H7 (cell line): Measurements from ENCODE around the gene ADIPOQ. TPM values are rescaled to one million over a fixed set of nuclear protein-coding genes. Genes with fewer than 3 reads are reported as not detected.
"Not testable (repeated sequence)": the region's sequence is repeated elsewhere in the genome, so short reads cannot be mapped to it uniquely, and the experiment has no call there.

ENCODE experiments used
- DNase-seq: peaks from one replicate; pipeline ENCODE4 v3.0.0; 2012
- H3K27me3 ChIP-seq: 2 replicates; pipeline ENCODE4 v1.6.0; 2011; ENCODE audit warnings: mild to moderate bottlenecking, low read length; ENCODE audit not compliant: control insufficient read depth, insufficient read depth
- H3K36me3 ChIP-seq: replicated peaks from 2 replicates; pipeline ENCODE4 v1.5.1; 2011; ENCODE audit warnings: low read length; ENCODE audit not compliant: control insufficient read depth, insufficient read depth
- H3K4me3 ChIP-seq: 2 replicates; pipeline ENCODE4 v1.5.1; 2011; ENCODE audit warnings: low read depth, mild to moderate bottlenecking, control low read depth, low read length, moderate library complexity; ENCODE audit not compliant: insufficient read depth
- total RNA-seq: library from RNA; depleted of rRNA; stranded (reverse); fragments of >200 nt; shearing (Covaris generic); gene quantifications from 2 replicates; pipeline ENCODE4 v1.2.3, GENCODE V29; 2014; rRNA removed

The ADIPOQ gene
- total RNA-seq, result not detected in 2 replicates

DNA sequence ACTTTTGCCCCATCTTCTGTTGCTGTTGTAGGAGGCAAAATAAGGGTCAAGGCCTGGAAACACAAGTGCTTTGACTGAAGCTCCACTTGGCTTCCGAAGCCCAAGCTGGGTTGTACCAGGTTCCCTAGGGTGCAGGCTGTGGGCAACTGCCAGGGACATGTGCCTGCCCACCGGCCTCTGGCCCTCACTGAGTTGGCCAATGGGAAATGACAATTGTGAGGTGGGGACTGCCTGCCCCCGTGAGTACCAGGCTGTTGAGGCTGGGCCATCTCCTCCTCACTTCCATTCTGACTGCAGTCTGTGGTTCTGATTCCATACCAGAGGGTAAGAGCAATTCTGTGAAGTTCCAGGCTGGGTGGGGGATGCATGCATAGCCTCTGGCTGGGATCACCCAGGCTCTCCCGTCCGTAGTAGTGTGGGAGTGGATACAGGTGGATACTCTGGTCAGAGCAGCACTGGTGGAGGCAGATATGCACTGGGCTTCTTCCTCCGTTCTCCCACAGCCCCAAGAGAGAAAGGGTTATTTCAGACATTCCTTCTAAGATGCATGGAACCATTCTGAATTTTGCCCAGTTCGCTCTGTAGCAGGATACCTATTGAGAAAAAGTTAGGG is at the start of gene ADIPOQ:
Gene ADIPOQ, plus strand, starts transcription at position 285 of the 613 bp plus-strand sequence. CDS start 10,349 bp downstream, outside the sequence.
- Histone ChIP-seq H3K4me3 (no peak within 1 kb of the TSS), H3K36me3 (no peaks in the 10 kb centered on the region), H3K27me3 (no peaks in the 10 kb centered on the region)
- no peak for DNase-seq

DNA sequence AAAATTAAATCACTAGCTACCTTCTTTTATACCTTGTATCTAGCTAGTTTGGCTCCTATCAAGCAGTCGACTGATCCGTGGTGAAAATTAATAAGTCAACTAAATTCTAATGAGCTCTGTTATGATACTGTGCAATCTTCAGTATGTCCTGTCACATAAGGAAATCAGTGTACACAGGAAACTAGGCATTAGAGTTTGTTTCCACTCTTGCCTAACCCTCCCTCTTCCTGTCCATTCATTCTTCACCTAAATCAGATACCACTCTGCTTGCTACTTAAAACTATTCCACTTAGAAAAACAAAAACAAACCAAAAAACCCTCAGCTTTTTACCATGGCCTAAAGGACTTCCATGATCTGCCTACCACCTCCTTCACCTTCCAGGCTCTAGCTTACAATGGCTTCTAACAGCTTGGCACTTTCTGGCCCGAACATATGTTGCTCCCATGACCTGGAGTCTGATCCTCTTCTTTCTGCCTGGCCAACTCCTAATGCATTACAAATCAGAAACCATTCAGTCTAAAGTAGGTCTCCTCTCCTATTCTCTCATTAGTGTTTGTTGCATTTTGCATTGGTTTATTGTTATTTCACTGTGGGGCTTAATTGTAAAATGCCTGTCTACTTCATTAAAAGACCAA is 44.2 kb upstream of the ADIPOQ start:
- no peaks in the 10 kb centered on the region for H3K27me3 ChIP-seq
- H3K4me3 ChIP-seq, result no peak overlapping the region
- DNase-seq, result no peak
- peaks cover 37% of the 10 kb centered on the region for H3K36me3 ChIP-seq

DNA sequence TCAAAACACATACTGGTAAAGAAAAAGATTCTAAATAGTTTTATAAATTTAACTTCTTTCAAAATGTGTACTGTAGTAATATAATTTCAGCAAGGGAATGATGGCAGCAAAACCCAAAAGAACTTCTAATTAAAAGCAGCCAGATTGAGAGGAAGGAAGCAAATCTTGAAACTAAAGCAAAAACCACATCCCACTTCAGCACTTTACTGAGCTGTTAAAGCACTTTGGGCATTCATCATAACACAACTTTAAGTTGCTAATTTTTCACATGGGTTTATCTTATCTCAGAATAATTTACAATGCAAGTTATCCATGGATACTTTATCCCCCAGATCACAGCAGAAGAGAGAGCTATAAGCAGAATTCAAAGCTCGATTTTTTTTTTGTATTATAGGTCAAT is 42.2 kb upstream of the ADIPOQ start:
- H3K36me3 ChIP-seq, result peaks cover 31% of the 10 kb centered on the region
- no peaks in the 10 kb centered on the region for H3K27me3 ChIP-seq
- H3K4me3 ChIP-seq, result no peak overlapping the region
- DNase-seq, result no peak

DNA sequence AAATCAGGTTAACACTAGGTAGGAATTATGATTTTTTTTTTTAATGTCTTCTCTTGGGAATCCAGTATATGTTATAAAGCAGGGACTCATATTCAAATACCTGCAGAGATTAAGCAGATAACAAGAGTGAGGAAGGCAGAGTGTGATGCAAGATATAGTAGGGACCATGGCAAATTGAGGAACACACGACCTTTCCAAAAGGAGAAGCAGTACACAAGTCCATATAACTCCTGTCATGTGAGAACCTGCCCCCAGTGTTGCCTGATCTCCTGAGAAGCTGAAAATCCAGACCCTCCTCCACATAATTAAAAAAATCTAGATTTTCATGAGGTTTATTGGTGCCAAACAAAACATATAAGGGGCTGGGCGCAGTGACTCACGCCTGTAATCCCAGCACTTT is 39.8 kb upstream of the ADIPOQ start:
- Histone ChIP-seq H3K27me3 (no peaks in the 10 kb centered on the region), H3K4me3 (no peak overlapping the region), H3K36me3 (peaks cover 23% of the 10 kb centered on the region)
- no peak for DNase-seq

DNA sequence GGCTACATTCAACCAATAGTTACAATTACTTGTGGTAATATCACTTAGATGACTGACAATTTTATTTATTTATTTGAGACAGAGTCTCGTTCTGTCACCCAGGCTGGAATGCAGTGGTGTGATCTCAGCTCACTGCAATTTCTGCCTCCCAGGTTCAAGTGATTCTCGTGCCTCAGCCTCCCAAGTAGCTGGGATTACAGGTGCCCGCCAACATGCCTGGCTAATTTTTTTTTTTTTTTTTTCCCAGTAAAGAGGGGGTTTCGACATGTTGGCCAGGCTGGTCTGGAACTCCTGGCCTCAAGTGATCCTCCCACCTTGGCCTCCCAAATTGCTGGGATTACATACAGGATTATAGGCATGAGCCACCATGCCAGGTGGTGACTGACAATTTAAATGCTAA is 39.1 kb upstream of the ADIPOQ start:
- not testable (repeated sequence) for DNase-seq, H3K27me3 ChIP-seq, H3K4me3 ChIP-seq
- H3K36me3 ChIP-seq, result peaks cover 18% of the 10 kb centered on the region

DNA sequence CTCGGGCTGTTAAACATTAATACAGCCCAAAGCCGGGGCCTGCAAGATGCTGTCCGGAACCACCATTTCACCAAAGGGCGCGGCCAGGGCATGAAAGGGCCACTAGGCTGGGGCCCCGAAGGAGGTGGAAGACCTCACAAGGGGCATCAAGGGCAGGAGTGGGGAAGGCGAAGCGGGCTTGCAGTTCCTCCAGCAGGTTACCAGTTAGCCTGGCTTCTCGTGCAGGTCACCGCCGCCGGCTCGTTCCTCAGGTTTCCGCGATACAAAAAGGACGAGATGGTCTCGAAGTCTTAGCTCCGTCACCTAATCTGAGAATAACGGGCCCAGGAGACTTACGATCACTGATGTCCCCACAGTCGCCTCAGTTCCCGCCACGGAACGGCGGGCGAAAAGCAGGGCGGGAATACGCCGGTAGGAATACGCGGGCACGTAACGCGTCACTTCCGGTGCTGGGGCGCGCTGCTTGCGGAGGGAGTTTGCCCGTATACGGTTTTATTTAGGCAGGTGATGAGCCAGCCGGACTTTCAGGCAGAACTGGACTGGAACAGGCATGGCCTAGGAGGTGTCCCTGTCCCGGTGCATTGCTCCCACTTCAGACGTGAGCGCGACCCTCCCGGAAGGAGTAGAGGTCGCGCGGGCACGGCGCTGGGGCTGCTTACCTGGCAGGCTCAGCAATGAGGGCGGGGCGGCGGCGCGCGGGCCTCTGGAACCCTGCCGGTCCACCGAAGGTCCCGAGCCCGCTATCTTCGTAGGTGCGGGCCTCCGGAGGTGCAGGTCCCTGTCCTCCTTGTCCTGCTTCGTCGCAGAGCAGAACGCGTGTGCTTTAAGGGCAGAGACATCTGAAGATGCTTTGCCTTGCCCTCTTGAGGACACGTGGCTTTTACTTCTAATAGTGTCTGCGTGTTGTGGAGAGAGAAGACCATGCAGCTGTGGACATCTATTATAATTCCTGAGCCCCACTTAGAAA is 36.1 kb upstream of the ADIPOQ start, which contains the start of gene RFC4:
Gene RFC4, minus strand, starts transcription at position 394 of the 967 bp plus-strand sequence. CDS start 1,769 bp downstream, outside the sequence.
- peak; percentile 86 for DNase-seq
- peak within 1 kb of the TSS; percentile 93 for H3K4me3 ChIP-seq
- no peaks in the 10 kb centered on the region for H3K27me3 ChIP-seq
- peaks cover 8% of the 10 kb centered on the region for H3K36me3 ChIP-seq

DNA sequence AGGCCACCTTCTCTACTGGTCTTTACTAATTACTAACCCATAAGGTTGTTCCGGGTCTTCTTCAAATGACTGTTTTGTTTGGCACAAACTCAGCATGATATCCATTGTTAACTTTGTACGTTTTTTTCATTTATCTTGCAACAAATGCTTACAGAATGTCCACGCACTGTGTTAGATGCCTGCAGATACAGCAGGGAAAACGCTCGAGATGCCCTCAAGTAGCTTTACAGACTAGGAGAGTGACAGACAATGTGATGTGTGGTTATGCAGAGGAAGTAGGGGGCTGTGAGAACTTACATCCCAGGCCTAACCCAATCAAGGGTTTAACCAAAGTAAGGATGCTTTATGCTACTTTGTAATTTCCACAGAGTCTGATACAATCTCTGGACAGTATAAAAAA is 35.3 kb upstream of the ADIPOQ start:
- no peaks in the 10 kb centered on the region for H3K27me3 ChIP-seq
- H3K4me3 ChIP-seq, result no peak overlapping the region
- peaks cover 8% of the 10 kb centered on the region for H3K36me3 ChIP-seq
- DNase-seq, result peak; percentile 31

DNA sequence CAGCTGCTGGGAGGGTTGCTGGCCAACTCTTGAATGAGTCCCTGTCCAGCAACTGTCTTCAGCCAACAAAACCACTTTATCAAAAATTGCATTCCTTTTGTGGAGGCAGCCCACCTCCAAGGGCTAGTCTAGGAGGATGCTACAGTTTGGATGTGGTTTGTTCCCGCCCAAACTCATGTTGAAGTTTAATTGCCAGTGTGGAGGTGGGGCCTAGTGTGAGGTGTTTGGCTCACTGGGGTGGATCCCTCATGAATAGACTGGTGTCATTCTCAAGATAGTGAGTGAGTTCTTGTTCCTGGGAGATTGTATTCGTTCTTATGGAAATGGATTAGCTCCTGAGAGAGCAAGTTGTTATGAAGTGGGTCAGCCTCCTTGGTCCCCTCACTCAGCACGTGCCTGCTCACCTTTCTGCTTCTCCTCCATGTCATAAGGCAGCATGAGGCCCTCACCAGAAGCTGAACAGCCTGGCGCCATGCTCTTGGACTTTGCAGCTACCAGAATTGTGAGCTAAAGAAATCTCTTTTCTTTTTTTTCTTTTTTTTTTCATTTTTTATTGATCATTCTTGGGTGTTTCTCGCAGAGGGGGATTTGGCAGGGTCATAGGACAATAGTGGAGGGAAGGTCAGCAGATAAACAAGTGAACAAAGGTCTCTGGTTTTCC is 32.0 kb upstream of the ADIPOQ start:
- Histone ChIP-seq H3K36me3 (no peaks in the 10 kb centered on the region), H3K4me3 (no peak overlapping the region), H3K27me3 (no peaks in the 10 kb centered on the region)
- no peak for DNase-seq

DNA sequence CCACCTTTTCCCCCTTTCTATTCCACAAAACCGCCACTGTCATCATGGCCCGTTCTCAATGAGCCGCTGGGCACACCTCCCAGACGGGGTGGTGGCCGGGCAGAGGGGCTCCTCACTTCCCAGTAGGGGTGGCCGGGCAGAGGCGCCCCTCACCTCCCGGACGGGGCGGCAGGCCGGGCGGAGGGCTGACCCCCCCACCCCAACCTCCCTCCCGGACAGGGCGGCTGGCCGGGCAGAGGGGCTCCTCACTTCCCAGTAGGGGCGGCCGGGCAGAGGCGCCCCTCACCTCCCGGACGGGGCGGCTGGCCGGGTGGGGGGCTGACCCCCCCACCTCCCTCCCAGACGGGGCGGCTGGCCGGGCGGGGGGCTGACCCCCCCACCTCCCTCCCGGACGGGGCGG is 31.2 kb upstream of the ADIPOQ start:
- not testable (repeated sequence) for H3K36me3 ChIP-seq, DNase-seq

DNA sequence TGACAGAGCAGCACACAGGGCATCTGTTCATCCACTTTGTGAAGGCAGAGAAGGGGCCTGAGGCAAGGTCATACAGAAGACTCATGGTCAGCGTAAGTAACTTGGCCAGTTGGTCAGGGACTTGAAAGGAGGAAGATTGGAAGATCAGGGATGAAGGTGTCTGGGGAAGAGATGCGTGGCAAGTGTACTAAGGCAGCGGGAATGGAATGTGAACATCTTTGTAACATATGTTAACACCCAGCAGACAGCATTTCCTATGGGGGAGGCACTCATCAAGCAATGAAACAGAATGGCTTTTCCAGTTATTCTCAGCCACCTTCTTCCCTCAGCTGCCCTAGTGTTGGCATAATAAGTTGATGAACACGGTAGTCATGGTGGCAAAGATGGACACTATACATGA is 28.4 kb upstream of the ADIPOQ start:
- Histone ChIP-seq H3K27me3 (no peaks in the 10 kb centered on the region), H3K36me3 (no peaks in the 10 kb centered on the region), H3K4me3 (no peak overlapping the region)
- DNase-seq, result no peak

More for the DNA sequence above, 31.2 kb upstream of the ADIPOQ start:
- not testable (repeated sequence) for H3K4me3 ChIP-seq, H3K27me3 ChIP-seq

DNA sequence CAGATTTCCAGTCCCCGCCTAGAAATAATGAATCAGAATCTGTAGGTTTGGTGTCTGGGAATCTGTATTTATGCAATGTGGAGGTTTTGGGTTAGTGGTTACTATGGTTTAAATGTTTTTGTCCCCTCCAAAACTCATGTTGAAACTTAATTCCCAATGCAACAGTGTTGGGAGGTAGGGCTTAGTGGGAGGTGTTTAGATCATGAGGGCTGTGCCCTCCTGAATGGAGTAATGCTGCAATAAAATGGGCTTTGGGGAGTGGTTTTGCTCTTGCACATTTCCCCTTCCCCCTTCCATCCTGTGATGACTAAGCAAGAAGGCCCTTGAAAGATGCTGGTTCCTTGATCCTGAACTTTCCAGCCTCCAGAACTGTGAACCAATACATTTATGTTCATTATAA is 27.1 kb upstream of the ADIPOQ start:
- DNase-seq, result no peak
- no peaks in the 10 kb centered on the region for H3K27me3 ChIP-seq

DNA sequence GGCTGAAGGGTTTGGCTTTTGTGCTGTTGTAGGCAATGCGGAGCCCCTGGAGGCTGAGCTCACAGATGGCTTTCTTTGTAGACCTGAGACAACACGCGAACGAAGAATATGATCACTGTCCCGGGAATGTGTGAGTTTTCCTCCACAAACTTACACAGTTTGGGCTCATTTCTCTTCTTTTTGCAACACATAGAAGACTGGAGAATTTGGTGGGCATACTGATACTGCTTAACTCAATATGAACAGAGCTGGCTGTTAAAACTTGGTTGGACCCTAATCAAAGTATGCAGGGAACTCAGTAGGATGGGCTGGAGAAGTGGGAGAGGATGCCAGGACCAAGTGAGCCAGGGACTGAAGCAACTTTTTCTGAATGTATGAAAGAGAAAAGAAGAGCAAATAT is 24.0 kb upstream of the ADIPOQ start:
- no peak for DNase-seq
- no peaks in the 10 kb centered on the region for H3K27me3 ChIP-seq
- no peaks in the 10 kb centered on the region for H3K36me3 ChIP-seq
- no peak overlapping the region for H3K4me3 ChIP-seq

More for the DNA sequence above, 27.1 kb upstream of the ADIPOQ start:
- Histone ChIP-seq H3K4me3 (no peak overlapping the region), H3K36me3 (no peaks in the 10 kb centered on the region)

DNA sequence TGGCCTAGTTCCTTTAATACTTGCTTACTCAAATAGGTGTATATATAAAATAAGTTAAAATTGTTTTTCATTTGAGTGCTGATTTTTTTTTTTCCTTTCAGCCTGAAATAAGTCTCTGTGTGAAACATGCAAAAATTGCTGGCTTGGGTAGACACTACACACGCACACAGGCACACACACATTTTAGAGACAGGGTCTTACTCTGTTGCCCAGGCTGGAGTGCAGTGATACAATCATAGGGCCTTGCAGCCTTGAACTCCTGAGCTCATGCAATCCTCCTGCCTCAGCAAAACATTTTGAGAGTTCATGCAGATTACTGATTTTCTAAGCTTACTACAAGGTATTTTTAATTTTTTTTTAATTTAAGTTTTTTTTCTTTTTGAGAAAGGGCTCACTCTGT is 23.6 kb upstream of the ADIPOQ start:
- no peaks in the 10 kb centered on the region for H3K36me3 ChIP-seq
- no peak for DNase-seq
- H3K4me3 ChIP-seq, result no peak overlapping the region
- no peaks in the 10 kb centered on the region for H3K27me3 ChIP-seq
